NCI-H524 treated with DMSO at 0.1 percent for 48 hours (cell line): ENCODE measurements around the gene FSTL4.

Experiments used
- DNase-seq: peaks from one replicate; lab custom pipeline; 2025; lab: John Stamatoyannopoulos, UW

The FSTL4 gene

DNA sequence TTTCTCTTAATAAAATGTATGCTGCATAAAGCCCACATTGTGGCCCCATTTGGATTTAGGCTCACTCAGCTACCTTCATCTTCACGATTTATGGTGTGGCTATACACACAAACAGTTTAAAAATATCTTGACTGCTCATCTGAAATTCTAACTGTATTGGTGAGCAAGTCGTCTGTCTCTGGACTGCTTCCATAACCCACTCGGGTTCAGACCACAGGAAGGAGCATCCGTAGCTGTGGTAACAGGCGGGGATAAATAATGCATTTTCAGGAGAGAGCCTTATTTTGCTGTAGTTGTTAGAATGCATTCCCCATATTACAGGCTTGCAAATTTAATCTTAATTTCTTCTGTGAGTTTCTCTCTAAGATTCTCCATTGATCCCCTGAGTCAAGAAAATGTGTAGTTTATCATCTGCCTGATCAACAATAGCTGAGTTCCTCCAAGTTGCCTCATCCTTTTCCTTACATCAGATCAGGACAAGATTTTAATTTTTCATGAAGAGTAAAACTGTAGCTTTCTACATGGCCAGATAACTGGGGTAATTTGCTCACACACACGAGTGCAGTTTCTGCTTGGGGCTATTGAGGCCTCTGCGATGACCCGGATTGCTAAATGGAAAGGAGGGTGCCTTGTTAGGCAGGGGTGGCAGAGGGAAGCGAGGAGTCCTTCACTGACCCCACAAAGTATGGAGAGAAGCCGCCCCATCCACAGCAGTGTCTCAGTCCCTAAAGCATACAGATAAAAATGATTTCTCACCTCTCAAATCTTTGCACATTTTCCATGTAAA, 133.9 kb downstream of the FSTL4 start:
- DNase-seq: no peak

DNA sequence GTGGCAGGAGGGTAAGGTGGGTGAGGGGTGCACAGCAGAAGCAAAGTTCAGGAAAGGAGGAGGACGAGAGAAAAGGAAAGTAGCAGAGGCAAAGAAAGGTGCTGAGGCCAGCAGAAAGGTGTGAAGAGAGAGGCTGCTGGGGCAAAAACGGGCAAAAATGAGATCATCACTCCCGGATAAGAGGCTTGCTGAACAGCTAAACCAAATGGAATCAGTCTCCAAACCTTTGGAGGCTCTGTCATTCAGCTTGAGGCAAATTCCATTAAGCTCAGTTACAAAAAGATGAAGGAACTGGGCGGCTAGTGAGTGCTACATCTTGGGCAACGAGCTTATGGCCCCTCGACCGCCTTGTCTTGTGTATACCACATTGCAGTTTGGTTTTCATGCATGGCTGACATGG, 136.4 kb downstream of the FSTL4 start:
- no peak for DNase-seq

DNA sequence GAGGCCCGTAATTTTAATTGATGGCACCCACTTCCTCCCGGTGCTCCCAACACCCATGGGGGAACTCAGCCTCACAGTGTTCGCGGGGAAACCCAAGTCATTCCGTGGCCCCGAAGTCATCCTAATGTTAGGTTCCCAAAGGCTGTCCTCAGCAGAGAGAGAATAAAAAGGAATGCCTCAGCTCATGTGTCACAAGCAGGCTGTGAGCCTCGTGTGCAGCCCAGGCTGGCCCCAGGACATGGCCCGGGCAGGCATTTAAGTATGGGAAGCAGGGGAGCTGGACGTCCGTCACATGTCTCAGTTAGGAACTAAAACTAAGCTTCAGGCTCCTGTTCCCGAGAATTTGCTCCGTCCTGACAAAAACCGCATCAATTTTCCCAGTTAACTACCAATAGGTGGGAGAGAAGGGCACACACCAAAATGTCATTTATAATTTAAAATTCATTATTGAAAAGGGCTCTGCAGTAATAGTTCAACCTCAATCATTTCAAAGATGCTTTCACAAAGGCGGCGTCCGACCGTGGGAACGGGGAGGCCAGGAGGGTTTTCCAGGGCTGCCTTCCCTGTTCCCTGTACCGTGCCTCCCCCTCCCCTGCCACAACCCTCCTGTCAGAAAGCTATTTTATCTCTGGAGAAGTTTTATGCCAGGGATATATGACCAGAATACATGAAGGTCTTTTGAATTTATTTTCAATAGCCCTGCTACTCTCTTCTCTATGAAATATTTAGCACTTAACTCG, 137.3 kb downstream of the FSTL4 start:
- no peak for DNase-seq

DNA sequence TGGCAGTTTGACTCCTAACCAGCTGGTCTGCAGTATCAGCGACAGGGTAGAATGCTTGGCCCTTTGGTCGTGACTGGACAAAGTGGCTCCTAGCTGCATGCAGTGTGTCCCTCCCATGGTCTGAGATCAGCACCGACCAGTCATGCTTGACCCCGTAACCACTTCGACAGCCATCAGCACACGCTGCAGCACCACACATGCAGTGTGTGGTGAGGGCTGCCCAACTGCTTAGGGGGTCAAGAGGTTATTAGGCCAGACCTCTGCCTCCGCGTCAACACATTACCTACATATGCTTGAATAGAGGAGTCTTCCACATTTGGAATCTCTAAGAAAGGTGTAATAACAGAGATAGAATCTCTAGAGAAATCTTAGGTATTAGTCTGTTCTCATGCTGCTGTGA, 139.1 kb downstream of the FSTL4 start:
- DNase-seq: no peak

DNA sequence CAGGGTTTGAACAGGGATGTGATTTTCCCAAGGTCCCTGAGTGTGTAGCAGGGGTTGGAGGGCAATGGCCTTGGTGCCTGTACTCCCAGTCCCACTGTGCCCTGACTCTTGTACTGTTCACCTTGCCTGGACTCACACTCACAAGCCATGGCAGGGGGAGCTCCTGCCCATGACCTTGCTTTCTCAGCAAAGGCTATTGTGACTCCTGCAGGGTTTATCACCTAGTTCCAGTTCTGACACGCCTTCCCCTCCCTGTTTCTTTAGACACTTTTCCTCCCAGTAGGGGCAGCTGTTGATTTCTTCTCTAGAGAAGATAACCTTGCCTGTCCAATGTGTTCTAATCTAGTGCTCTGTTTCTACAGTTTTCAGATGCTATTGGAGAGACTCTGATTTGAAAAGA, 139.5 kb downstream of the FSTL4 start:
- DNase-seq: no peak

DNA sequence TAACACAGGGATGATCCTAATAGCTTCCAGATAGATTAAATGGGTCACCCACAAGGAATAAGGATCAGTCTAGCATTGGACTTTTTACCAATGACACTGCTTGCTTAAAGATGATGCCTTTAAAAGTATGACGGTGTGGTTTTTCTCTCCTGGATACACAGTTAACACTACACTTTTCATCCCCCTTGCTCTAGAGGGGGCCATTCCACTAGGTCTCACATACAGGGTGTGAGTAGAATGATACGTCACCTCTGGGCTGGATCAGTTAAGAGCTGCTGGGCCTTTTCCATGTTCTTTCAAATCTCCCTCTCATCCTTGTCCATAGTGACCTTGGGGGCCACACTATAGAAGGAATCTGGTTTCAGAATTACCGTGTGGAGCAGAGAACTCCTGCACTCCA, 140.6 kb downstream of the FSTL4 start:
- no peak for DNase-seq

DNA sequence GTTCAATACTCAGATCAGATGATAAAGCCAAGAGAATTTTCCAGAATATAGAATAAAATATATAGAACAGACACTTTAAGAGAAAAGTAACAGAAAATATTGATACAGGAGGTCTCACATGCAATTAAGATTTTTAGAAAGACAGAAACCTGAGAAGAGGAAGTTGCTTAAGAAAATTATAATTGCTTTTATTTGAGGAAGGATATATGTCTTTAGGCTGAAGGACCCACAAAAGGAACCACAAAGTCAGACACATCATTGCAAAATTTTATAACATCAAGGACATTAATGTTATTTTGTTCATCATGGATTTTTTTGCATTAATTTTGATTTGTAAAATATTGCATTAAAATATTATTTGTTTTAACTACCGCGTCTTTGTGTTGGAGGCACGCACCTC, 141.5 kb downstream of the FSTL4 start:
- no peak for DNase-seq

DNA sequence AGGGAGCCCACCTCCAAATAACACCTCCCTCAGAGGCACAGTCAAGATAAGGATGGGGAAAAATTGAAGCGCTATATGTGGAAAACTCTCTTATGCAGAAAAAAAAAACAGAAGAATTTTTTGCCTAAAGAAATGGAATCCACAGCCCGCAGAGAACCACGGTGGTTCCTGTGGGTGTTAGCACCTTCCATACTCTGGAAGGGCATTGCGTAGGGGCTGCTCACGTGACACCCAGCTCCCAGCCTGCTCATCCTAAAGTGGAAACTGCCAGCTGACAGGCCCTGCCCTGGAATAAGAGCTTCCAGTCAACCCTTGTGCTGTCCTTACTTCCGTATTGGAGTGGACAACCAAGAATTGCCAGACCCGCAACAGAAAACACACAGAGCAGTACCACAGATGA, 142.5 kb downstream of the FSTL4 start:
- no peak for DNase-seq

DNA sequence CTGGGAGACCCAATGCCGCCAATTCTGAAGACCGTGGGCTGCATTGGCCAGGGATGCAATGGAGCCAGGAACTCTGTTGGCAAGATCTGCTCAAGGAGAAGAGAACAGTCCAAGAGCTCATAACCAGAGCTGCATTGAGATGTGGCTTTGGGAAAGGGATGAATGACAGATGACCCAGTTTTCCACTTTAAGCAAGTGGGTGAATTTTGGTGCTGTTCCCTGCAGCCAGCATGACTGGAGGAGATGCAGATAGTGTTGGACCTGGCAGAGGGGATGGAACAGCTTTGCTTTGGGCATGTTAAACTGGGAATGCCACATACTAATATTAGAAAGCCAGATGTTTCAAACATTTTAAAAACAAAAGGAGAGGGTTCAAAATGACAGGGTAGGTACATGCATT, 143.1 kb downstream of the FSTL4 start:
- DNase-seq: no peak

DNA sequence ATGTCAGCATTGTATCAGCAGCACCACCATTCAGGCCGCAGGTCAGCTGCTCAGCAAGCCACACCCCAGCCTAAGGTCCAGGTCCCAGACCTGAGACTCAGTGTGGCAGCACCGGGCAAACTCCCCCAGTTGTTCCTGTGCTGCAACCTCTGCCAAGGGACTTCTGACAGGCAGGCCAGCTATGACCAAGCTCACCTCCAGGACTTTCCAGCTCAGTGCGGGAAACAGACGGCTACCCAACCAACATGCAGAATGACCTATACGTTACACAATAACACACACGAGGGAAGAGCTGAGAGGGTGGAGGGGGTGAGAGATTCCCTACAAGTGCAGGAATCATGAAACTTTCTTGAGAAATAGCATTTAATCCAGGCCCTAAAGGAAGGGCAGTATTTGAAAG, 143.7 kb downstream of the FSTL4 start:
- DNase-seq: no peak

DNA sequence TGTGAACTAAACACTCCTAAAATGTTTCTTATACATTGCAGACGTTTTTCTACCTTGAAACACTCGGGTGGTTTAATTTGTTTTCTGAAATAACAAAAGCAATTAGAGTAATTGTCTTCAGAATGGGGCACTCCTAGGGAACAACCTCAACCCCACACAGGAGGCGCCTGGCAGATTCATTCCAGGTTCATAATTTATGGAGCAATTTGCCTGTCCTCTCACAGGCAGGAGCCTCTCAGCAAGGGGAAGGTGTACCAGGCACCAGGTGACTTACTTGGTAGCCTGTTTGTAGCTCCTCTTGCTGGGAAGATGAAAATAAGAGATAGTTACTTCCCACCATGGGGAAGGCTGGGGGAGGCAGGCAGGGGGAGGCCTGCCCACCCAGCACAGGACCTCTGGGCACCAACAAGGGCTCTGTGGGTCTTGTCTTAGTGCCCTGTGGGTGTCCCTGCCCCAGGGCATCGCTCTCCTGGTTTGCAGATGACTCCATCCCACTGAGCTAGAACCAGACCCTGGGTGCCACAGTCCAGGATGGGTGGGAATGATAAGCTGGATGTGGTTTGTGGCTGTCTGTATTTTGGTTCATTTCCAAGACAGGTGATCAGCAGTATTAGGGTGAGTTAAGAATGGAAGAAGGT, 144.4 kb downstream of the FSTL4 start:
- DNase-seq: no peak

DNA sequence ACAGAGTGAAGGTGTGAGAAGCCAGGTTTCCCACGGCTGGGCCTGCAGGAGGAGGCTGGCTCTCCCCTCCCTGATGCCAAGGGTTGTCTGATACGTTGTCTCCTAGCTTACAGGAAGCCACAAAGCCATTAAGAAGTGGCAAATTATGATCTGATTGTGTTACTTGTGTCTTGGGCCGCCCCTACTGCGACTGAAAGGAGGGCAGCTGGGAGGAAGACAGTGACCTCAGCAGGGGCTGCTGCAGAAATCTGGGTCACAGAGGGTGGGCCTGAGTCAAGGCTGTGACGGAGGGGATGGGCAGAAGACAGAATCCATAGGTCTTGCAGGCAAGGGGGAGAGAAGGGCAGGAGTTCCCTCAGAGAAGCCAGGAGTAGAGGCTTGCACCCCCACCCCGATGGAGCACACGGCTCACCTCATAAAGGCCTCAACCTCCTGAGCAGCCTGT, 145.0 kb downstream of the FSTL4 start:
- no peak for DNase-seq

DNA sequence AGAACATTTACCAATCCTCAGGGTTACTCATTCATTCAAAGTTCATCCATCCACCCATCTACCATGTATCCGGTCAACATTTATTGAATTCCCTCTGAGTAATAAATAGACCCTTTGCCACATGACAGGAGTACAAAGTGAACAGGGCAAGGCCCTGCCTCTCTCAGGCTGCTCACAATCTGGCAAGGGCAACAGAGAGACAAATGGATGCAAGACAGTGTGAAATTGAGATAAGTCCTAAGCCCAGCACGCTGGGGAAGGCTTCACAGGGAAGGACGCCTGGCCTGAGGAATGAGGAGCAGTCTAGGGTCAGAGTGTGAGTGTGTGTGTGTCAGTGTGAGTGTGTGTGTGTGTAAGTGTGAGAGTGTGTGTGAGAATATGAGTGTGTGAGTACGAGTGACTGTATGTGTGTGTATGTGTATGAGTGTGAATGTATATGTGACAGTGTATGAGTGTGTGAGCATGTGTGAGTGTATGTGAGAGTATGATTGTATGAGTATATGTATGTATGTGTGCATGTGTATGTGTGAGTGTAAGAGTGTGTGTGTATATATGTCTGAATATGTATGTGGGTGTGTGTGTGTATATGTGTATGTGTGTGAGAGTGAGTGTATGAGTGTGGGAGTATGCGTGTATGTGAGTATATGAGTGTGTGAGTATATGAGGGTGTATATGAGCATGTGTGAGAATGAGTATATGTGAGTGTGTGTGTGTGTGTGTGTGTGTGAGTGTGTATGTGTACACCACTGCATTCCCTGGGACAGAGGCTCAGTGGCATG, 145.6 kb downstream of the FSTL4 start:
- DNase-seq: no peak

DNA sequence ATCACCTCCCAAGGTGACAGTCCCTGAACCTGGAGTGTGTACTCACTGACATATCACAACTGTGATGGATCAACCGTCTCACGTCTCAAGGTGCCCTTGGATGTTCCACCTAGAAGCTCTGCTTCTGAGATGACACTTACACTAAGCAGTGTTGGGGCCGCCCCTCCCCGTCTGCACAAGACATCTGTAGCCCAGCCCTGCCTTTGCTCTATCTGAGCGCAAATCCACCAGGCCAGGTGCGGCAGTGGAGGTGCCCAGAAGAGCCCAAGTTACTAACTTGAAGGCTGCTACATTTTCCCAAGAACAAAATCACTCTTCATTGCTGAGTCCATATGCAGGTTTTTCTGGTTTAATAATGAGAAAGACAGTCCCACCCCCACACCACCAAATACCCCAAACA, 148.3 kb downstream of the FSTL4 start:
- DNase-seq: no peak

DNA sequence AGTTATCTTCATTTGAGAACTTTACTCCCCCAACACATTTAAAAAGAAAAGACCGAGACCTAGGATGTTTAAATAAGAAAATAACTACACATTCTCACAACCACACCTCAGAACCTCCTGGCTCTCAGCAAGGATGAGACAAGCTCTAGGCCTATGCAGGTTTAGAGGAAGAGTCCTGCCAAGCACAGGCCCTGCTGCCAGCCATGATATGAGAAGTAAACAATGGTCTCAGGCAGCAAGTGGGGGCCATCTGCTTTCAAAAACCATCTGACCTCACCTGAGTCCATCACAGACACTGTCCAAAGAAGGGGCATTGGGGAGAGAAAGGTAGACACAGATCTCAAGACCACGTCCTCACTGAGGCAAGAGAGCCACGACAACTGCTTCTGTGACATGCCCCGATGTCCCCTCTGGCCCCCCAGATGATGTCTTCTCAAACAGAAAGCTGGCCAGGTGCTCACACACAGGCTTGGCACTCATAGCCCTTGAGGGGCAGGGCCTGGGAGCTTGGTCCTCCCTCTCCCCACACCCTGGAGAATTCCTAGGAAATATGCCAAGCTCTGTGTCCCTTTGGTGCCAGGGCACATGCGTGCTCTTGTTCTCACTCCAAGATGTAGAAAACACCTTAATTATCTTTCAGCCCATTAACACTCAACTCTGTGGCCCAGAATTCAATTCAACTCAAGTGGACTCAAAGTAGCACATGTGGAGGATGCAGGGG, 150.4 kb downstream of the FSTL4 start:
- DNase-seq: no peak

DNA sequence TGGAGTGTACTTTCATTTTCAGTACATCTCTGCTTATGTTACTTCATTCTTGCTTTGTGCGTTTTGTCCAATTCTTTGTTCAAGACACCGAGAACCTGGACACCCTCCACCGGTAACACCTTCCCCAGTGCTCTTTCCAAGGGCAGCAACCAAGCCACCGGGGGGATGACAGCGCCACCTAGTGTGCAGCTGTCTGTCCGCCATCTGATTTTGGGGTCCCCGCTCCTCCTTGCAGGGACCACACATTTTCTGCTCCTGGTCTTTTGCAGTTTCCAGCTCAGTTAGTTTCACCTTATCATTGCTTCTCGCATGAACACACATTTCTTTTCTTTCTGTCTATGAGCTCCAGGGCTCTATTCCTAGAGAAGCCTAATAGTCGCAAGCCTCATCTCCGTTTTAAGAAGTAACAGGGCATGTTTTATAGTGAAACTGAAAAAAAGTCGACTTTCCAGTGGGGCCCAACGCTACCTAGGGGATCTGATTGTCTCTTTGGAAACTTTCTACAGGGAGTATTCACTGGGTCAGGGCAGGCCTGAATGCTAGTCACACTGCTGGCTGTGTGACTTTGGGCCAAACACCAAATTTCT, 152.1 kb downstream of the FSTL4 start:
- DNase-seq: no peak

DNA sequence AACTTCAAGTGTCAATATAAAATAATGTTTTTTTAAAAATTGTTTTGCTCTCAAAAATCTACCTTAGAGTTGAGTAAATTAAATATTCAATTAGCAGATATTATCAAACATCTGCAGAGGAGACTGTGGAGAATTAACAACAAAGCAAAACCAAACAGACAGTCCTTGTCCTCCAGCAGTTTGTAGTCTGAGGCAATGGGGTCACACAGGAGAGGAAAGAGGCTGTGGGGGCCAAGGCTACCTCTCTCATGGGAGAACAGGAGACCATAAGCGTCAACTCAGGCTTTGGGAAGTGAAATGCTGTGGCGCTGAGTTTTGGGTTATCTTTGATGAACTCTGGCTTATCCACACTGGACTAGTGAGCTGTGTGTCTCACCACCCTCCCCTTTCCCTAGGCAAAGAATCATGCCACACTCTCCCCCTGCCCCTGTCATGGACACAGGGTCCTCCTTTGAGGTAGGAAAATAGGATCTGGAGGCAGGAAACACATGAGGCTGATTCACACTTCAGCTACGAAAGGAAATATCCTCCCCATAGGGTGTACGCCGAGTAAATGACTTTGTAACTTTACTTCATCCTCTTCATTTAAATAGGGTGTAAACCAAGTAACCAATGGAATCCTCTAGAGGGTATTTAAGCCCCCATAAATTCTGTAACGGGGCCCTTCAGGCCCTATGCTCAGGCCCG, 152.7 kb downstream of the FSTL4 start:
- no peak for DNase-seq

DNA sequence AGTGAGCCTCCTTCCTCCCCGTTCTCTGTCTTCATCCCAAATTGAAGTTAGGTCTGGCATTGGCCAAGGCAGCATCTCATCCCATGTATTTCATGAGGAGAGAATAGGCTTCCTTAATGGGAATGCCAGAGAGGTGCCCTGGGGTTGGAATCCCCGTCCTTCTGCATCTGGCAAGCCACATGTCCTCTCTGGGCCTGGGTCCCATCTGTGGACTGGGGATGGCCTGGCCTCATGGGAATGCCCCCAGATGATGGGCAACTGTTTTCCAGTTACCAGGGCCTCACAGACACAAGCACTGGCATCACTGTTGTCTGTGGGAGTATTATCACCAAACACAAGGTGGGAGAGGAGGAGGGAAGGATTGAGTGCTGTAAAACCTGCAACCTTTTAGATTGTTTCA, 153.9 kb downstream of the FSTL4 start:
- DNase-seq: no peak

DNA sequence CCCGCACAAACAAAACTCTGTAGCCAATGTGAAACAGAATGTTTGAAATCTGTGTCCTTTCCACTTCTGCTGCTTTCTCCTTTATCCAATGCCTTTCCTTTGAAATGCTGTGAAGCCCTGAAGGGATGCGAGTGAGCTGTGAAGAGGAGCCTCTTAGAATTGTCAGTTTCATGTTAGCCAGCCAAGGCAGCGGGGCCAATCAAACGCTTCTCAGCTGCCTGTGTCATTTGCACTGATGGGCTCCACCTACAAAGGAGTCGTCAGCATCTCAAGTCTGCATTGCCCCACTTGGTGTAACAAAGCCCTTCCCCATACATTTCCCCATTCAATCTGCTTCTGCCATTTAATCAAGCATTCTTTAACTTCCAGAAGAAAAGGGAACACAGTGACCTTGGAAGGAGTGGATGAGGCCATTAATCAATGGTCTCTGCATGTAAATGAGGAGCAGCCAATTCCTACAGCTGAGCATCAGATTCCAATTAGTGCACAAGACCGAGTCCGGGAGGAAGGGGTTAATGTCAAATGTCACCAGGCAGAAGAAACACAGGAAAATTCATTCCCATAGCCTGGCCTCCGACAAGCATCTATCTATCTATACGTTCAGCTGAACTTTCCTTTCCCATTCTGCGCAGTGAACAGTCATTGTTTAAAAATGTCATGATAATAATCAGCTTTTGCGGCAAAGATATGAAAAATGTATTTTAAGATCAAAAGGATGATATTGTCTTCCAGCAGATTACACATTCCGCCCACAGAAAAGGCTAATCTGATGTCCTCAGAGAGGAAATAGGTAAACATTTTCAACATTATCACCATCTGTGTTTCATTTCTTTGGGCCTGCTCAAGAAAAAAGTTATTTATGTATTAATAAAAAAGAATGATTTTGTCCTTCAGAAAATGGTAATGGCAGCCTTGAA, 154.6 kb downstream of the FSTL4 start:
- DNase-seq: no peak
